NCI-H2107 treated with DMSO at 0.1 percent for 48 hours (cell line): ENCODE data around the gene LILRB4.
A peak's percentile ranks its signal among the peaks of the same experiment; 100 is the strongest.
"Not testable (repeated sequence)": the region's sequence is repeated elsewhere in the genome, so short reads cannot be mapped to it uniquely, and the experiment has no call there.

ENCODE experiments used
- DNase-seq: peaks from one replicate; lab custom pipeline; 2025; ENCODE audit not compliant: unreplicated experiment; lab: John Stamatoyannopoulos, UW

LILRB4 gene

DNA sequence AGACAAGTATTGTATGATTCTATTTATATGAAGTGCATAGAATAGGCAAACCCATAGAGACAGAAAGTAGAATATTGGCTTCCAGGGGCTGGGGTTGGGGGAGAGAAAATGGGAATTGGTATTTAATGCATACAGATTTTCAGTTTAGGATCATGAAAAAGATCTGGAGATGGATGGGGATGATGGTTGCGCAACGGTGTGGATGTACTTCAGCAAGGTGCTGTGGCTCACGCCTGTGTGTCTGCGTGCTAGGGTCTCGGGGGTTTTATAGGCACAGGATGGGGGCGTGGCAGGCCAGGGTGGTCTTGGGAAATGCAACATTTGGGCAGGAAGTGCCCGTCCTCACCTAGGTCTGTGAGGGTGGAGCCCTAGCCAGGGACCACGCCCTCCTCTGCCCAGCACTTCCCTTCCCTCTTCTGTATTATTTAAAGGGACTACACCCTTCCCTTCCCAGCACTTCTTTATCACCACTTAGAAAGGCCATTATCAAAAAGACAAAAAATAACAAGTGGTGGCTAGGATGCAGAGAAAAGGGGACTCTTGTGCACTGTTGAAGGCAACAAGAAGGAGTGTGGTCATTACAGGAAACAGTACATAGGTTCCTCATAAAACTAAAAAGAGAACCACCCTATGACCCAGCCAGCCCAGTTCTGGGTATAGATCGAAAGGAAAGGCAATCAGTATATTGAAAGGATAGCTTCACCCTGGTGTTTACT lies 29.0 kb downstream of the LILRB4 start:
- DNase-seq: no peak

DNA sequence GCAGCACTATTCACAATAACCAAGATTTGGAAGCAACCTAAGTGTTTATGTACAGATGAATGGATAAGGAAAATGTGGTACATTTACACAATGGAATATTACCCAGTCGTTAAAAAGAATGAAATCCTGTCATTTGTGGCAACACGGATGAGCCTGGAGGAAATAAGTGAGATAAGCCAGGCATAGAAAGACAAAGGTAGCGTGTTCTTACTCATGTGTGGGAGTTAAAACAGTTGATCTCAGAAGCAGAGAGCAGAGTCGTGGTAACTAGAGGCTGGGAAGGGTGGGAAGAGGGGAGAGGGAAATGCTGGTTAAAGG lies 29.5 kb downstream of the LILRB4 start:
- DNase-seq: no peak

- DNase-seq: no peak
Observed at GRCh38 chr19:54694648-54695047, 31.9 kb downstream of the LILRB4 start.

- DNase-seq: no peak
Observed at GRCh38 chr19:54696117-54696548, 33.3 kb downstream of the LILRB4 start.

DNA sequence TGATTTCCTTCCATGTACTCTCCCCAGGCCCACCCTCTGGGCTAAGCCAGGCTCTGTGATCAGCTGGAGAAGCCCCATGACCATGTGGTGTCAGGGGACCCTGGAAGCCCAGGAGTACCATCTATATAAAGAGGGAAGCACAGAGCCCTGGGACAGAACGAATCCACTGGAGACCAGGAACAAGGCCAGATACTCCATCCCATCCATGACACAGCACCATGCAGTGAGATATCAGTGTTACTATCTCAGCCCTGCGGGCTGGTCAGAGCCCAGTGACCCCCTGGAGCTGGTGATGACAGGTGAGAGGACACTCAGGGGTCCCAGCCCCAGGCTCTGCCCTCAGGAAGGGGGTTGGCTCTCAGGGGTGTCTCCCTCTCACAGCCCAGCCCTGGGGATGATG lies 34.0 kb downstream of the LILRB4 start:
- DNase-seq: no peak

DNA sequence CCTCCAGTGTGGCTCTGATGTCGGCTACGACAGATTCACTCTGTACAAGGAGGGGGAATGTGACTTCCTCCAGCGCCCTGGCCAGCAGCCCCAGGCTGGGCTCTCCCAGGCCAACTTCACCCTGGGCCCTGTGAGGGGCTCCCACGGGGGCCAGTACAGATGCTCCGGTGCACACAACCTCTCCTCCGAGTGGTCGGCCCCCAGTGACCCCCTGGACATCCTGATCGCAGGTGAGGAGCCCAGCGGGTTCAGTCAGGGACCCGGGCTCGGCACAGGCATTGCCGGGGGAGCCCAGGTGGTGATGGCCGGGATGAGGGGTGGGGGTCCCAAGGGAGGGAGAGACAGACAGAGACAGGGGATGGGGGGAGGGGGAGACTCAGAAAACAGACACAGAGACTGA lies 34.9 kb downstream of the LILRB4 start:
- DNase-seq: not testable (repeated sequence)

DNA sequence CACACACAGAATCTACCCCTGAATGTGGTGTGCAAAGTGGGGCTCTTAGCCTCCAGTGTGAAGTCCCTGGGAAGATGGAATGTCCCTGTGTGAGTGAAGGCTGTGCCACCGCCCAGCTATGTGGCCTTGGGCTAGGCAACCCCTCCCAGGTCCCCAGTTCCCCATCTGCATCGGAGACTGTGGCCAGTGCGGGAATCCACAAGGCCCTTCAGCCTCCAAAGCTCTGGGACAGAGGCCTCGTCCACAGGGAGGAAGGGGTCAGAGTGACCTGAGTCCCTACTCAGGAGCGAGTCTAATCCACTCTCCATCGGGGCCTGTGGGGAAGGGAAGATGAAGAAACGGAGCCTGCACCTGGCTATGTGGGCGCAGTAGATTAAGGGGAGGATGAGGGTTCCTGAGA lies 42.1 kb downstream of the LILRB4 start:
- DNase-seq: no peak

DNA sequence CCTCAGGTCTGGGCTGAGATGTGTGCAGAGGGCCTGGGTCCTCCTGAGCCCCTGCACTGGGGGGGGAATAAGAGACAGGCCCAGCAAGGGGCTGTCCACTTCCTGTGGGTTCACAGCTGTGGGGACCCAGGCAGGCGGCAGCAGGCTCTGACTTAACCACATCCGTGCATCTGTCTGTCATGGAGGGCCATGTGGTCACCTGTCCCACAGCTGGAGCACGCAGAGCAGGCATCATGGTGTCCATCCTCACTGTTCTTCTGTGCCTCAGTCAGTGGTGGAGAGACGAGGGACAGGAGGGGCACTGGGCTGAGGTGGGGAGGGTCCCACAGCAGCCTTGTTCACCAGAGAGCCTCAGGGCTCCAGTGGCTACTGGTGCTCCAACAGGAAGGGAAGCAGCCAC lies 45.2 kb downstream of the LILRB4 start:
- no peak for DNase-seq

DNA sequence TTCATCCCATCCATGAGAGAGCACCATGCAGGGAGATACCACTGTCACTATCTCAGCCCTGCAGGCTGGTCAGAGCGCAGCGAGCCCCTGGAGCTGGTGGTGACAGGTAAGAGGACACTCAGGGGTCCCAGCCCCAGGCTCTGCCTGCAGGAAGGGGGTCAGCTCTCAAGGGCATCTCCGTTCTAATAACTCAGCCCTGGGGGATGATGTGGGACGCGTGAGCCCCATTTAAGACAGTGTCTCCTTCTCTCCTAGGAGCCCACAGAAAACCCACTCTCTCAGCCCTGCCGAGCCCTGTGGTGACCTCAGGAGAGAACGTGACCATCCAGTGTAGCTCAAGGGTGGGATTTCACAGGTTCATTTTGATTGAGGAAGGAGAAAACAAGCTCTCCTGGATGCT lies 46.0 kb downstream of the LILRB4 start:
- DNase-seq: peak; percentile 79

- no peak for DNase-seq
Observed at GRCh38 chr19:54709212-54709948, 46.6 kb downstream of the LILRB4 start.

- not testable (repeated sequence) for DNase-seq
Observed at GRCh38 chr19:54709956-54710355, 47.2 kb downstream of the LILRB4 start.
